ENCODE measurements around the gene RFLNA.
"Not testable (repeated sequence)": the region's sequence is repeated elsewhere in the genome, so short reads cannot be mapped to it uniquely, and the experiment has no call there.

The RFLNA gene

GRCh38 chr12:124321556-124322270 lies 26.8 kb downstream of the RFLNA start:
- no peak for DNase-seq (ENCODE audit: low read depth)

DNA sequence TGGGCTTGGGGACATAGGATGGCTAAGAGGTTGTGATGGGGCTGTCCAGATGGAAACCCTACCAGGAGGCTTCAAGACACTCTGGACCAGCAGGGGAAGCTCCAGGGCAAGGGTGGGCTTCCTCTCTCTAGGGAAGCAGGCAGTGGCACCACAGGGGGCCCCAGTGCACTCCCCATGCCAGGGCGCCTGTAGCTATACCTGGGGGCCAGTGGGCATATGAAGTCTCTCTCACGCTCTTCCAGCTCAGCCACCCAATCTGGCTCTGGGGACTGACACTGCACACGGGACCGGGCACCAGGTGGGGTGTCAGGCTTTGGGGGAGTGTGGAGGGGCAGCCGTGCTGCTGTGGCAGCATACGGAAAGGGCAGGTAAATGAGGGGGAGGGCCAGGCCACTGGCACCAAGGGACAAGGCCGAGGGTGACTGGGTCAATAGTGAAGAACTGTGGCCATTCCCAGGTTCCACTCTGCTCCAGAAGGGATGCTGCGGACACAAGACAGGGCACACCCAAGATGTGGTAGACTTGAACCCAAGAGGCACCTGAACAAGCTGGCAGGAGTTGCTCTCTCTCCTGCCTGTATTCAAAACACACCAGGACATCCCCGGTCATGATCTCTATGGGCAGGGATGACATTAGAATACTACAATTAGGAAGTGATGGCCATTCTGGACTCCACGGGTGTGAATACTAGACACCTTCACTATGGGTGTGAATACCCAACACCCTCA lies 27.5 kb downstream of the RFLNA start:
- DNase-seq (ENCODE audit: low read depth): no peak

- not testable (repeated sequence) for DNase-seq (ENCODE audit: low read depth)
Measured at GRCh38 chr12:124322999-124323328, 28.1 kb downstream of the RFLNA start.

DNA sequence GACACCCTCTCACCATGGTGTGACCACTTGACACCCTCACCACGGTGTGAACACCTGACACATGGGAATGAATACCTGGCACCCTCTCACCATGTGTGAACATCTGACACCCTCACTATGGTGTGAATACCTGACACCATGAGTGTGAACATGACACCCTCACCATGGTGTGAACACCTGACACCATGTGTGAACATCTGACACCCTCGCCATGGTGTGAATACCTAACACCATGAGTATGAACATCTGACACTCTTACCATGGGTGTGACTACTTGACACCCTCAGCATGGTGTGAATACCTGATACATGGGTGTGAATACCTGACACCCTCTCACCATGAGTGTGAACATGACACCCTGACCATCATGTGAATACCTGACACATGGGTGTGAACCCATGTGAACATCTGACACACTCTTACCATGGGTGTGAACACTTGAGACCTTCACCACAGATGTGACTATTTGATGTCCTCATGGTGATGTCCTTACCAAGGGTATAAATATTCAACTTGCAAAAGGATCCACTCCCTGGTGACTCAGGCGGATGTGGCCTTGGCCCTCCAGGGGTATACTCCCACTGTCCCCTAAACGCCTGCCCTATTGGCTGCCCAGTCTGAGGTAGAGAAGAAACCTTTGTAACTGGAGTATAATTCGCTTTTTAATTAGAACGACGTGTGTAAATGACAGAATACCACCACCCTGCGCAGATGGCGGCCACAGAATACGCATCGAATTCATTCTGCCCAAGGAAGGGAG lies 29.1 kb downstream of the RFLNA start:
- no peak for DNase-seq (ENCODE audit: low read depth)

DNA sequence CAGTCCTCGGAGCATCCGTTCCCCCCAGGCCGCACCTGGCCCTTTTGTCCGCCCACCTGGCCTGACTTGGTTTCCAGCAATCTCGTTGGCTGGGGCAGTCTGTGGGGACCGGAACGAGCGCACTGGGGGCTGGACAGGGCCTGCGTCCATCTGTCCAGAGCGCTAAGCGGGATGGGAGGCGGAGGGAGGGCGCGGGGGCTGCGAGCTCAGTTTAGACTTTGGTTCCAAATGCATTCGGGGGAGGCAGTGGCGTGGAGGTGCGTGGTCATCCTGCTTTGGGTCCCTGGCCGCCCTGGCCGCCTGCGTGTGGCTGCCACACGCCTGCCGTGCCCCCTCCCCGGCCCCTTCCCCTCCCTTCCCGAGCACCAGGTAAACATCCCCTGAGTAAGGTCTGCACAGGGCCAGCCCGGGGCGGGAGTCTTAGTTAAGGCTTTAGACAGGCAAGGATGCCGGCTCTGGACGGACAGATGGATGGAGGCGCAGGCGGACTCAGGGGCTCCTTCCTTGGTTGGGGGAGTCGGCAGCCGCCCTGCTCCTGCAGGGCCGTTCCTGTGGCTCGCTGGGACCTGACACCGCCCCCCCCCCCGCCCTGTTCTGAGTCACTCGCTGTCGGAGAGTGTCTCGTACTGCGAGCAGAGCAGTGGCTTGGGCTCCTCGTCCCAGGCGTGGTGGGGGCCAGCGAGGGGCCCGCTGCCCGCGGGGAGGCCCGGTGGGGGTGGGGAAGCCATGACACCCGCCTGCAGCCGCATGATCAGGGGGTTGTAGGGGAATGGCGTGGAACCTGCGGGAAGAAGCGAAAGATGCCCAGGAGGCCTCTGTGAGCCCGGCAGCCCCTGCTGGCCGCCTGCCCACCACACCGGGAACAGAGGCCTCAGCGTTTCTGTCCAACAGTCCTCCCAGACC lies 30.2 kb downstream of the RFLNA start:
- no peak for DNase-seq (ENCODE audit: low read depth)

- DNase-seq (ENCODE audit: low read depth): no peak
Measured at GRCh38 chr12:124326104-124326503, 31.2 kb downstream of the RFLNA start.

GRCh38 chr12:124326871-124327270 lies 32.0 kb downstream of the RFLNA start:
- DNase-seq (ENCODE audit: low read depth): no peak

- DNase-seq (ENCODE audit: low read depth): no peak
Measured at GRCh38 chr12:124327362-124328043, 32.6 kb downstream of the RFLNA start.

GRCh38 chr12:124328116-124328515 lies 33.2 kb downstream of the RFLNA start:
- DNase-seq (ENCODE audit: low read depth): no peak

DNA sequence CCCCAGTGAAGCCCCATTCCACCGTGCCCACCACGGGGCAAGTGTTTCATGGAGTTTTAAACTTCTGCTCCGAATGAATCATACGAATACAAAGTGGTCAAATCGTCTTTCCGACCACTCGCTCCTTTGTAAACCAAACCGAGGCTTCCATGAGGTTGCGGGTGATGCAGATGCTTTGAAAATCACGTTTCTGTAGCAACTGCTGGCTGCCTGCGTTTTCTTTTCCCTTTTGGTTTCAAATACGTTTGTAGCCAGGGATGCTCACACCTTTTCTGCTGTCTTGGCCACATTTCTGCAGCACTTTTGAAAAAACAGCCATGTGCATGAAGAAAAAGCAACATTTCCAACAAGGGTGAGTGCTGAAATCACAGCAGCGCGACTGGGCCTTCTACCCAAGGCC lies 33.7 kb downstream of the RFLNA start:
- DNase-seq (ENCODE audit: low read depth): no peak

DNA sequence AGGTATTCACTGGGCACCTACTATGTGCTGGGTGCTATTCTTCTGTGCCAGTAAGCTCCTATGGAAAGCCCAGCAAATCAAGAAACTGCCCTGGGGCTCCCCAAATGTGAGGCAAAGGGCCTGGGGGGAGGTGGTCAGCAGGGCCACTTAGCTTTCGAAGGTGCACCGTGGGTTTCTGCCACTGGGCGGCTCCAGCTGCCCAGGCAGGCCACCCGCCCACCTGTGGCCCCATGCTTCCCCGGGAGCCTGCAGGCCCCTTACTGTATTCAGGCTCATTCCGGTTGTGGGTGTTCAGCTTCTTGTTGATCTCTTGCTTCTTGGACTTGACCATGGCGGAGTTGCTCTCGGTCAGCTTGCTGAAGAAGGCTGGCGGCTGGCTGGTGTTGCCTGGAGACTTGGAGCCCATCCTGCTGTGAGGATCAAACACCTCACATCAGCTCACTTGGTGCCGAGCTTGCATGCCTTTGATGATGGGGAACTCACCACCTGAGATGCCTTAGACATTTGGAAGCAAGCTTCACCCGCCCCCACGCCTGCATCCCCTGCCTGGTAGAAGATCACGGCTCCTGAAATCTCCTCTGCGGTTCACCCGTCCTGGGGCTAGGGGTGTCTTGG lies 37.3 kb downstream of the RFLNA start:
- no peak for DNase-seq (ENCODE audit: low read depth)

DNA sequence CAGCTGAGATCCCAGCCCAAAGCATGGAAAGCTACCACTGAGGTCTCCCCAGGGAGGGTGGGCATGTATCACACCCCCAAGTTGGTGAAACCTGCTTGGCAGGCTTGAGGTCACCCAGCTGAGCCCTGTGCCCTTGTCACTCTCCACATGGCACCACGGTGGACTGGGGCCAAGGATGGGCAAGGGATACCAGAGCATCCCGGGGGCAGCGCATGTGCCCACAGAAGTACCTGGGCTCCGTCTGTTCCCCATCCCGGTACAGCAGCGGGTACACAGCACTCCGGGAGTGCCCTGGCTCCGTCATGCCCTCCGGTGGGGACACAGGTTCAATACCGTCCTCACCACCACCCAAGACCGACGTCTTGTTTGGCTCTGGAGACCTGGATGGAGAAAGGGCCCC lies 38.0 kb downstream of the RFLNA start:
- no peak for DNase-seq (ENCODE audit: low read depth)

DNA sequence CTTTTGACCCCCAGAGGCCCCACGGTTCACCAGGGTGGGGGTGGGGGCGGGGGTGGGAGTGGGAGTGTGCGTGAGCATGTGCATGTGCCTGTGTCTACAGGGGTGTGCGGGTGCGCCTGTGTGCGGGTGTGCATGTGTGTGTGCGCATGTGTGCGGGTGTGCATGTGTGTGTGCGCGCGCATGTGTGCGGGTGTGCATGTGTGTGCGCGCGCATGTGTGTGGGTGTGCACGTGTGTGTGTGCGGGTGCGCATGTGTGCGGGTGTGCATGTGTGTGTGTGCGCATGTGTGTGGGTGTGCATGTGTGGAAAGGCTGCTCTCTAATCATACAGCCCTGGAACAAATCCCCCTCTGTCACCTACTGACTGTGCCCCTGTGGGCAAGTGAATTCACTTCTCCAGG lies 38.8 kb downstream of the RFLNA start:
- DNase-seq (ENCODE audit: low read depth): no peak

- DNase-seq (ENCODE audit: low read depth): no peak
Measured at GRCh38 chr12:124334266-124334665, 39.4 kb downstream of the RFLNA start.

- DNase-seq (ENCODE audit: low read depth): no peak
Measured at GRCh38 chr12:124334976-124335375, 40.1 kb downstream of the RFLNA start.

- no peak for DNase-seq (ENCODE audit: low read depth)
Measured at GRCh38 chr12:124335426-124336183, 40.7 kb downstream of the RFLNA start.

DNA sequence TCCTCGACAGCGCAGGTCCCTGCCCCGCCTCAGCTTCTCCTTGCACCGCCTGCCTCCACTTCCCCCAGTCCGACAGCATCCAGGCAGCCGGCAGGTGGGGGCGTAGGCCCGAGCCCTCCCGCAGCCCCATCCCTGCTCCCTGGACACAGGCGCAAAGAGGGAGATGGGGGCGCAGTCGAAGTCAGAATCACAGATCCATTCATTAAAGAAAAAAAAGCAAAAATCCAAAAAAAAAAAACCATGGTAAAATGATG lies 41.2 kb downstream of the RFLNA start:
- DNase-seq (ENCODE audit: low read depth): no peak

DNA sequence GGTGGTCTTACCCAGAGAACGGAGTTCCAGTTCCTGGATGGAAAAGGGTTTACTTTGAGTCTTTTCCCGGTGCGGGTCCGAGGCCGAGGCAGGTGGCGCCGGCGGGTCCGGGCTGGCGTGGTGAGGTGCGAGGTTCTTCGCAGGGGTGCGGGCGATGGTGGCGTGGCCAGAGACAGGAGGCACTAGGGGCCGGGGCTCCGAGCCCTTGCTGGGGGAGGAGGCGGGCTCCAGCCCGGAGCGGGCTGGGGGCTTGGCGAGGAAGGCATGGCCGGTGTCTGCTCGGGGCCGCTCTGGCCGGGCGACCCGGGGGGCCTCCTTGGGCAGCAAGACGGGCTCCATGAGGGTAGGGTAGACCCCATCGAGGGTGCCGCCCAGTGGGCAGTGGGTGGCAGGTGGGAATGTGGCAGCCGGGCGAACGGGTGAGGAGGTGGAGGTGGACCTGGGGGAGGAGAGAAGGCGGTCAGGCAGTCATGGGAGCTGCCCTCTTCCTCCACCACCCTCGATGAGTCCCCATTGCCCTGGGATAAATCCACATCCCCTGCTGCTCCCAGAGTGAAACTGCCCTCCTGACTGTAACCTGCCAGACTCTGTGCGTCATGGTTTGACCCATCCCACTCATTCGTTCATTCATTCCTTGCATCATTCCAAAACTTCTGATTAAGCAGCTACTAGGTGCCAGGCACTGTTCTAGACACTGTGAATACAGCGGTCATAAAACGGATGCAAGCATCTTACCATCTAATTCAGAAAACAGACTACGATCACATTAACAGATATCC lies 42.0 kb downstream of the RFLNA start:
- no peak for DNase-seq (ENCODE audit: low read depth)

DNA sequence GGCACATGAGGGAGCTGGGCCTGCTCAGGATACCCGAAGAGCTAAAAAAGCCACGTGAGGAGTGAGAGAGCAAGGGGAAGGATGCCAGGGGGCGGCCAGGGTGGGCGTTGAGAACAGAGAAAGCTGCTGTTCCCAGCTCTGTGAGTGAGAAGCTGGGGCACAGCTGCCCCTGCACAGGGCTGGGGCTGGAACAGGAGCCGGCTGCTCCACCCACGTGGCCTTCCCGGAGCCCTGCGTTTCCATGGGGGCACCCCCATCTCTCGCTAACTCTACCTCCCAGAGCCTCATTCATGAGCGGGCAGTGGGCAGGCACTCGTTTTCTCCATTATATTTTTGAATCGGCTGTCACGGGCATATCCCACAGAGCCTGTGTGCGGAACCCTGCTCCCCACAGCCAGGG lies 42.7 kb downstream of the RFLNA start:
- DNase-seq (ENCODE audit: low read depth): no peak

DNA sequence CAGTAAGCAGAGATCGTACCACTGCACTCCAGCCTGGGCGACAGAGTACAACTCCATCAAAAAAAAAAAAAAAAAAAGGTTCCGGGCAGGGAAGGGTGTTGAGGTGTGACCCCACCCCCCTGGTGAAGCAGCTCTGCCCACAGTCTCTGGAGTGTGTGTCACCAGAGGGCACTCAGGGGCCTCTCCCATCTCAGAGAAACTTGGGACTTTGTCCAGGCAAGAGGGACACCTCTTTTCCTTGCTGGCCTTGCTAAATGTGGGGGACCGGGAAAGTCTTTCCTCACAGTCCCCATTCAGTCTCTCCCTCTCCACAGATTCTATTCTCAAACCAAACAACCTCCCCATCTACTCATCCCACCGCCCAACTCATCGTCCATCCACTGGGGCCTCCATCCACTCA lies 43.6 kb downstream of the RFLNA start:
- DNase-seq (ENCODE audit: low read depth): no peak

All from activated T-helper 1 cell treated with Interleukin-2 at 50 U/mL for 16 hours (primary cell).